NCI-H226 (cell line): ENCODE results near the gene POTEB3.
"Not testable (repeated sequence)": the region's sequence is repeated elsewhere in the genome, so short reads cannot be mapped to it uniquely, and the experiment has no call there.

Source experiments
- DNase-seq: peaks from one replicate; pipeline ENCODE4 v3.0.0-alpha.2; 2015

Gene POTEB3

DNA sequence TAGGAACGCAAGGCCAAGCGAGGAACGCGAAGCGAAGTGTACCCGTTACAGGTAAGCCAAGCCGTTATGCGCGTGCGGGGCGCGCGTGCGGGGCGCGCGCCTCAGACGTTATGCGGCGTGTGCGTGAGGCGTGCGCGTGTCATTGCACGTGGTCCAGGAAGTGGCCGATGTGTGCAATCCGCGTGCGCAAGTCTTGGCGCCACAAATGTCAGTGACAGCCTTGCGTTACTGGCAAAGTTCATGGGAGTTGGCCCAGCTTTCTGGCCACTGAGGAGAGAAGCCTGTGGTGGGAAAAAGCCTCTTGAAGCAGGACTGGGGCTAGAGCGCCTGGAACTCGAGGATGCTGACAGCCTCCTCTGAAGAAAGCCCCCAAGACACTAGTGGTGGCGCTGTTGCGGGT lies at the start of gene POTEB3:
Gene POTEB3, minus strand, starts transcription at position 101 of the 400 bp plus-strand sequence. CDS start 488 bp downstream, outside the sequence.
- DNase-seq = not testable (repeated sequence)

DNA sequence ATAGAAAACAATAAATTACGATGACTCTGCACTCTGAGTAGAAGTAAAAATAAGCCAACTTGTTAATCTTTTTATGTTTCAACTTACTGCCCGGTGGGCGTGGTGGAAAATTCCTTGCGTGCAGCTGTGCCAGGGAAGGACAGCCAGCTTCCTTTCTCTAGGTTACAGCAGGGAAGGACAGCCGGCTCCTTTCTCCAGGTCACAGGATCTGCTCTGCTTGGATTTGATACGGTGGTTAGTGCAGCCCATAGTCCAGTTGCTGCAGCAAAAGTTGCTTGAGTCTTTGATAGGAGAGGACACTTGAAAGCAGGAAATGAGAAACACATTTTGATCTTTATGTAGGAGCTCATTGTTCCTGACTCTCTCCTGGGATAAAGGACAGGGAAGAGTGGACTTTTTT lies 13.4 kb upstream of the POTEB3 start:
- not testable (repeated sequence) for DNase-seq

DNA sequence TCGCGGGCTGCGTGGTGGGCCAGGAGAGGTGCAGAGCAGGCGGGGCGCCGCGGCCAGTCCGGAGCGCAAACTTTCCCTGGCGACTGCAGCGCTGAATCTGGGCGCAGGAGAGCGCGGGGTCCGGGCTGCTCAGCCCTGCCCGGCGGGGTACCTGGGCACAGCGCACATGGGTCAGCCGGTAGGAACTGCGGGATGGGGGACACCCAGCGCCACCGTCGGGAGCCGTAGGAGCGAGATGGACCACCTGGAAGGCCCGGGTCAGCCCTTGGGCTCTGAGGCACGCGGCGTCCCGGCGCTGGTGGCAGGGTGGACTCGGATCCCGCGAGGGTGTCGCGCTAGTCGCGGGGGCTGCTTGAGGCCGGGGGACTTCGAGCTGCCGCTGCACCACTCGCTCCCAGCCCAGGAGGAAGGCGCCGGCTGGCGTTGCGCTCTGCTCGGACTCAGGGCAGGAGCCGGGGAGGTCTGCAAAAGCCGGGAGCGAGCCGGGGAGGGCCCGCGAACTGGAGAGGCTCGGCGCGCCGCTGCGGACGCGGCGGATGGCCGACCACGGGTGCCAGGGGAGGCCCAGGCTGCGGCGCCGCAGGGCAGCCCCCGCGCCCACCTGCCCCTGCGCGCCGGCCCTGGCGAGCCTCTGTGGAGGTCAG lies 11.7 kb upstream of the POTEB3 start:
- peak; percentile 1 for DNase-seq

DNA sequence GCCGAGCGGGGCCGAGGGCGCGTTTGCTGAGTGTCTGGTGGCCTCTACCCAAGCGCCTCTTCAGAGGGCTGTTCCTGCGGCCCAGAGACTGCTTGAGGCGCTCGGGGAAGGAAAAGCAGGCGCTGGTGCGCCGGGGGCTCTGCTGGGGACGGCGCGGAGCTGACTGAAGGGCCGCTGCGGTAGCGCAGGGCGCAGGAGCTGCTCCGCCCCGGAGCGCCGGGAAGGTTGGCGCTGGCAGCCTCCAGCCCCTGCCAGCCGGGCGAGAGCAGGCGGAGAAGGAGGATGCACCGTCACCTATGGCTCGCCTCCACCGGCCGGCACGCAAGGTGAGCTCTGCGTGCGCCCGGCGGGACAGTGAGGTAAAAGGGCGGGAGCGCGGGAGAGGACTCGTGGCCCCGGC lies 11.2 kb upstream of the POTEB3 start:
- not testable (repeated sequence) for DNase-seq

DNA sequence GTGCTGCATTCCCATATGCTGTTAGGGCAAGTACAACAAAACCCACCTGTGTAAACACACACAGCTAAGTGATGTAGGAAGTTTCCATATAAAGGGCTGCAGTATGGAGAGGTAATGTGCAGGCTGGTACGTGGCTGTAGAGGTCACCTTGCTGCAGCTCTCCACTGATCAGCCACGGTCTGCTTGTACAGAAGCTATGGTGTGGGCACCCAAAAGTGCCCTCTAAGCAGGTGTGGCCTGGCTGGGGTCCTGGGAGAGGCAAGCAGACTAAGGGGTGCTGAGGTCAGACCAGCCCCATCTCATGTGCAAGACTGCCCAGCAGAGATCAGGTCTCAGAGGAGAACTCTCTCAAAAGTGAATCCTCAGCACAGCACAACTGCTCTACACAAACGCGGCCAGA lies 32.9 kb downstream of the POTEB3 start:
- not testable (repeated sequence) for DNase-seq

DNA sequence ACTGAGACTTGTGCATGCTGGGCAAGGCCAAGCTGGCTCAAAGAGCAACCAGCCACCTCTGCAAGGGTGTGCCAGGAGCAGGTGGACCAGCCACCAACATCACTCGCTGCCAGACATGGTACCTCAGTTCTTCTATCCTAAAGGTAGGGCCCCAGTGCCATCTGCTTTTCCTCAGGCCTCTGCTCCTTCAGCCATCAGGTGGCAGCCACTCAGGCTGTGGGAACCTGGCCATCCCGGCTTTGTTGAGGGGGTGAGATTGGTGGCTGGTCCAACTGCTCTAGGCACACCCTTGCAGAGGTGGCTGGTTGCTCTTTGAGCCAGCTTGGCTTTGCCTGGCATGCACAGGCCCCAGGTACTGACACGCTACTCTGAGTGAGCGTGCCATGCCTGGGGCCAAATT lies 38.8 kb downstream of the POTEB3 start:
- DNase-seq = not testable (repeated sequence)

DNA sequence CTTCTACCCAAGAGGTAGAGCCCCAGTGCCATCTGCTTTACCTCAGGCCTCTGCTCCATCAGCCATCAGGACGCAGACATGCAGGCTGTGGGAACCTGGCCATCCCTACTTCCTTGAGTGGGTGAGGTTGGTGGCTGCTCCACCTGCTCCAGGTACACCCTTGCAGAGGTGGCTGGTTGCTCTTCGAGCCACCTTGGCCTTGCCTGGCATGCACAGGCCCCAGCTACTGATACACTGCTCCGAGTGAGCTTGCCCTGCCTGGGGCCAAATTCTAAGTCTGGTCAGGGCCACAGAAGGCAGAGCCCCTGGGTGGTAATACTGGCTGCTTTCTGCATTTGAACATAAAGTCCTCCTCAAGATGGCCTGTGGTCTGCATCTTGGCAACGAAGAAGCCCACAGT lies 41.2 kb downstream of the POTEB3 start:
- DNase-seq = not testable (repeated sequence)

DNA sequence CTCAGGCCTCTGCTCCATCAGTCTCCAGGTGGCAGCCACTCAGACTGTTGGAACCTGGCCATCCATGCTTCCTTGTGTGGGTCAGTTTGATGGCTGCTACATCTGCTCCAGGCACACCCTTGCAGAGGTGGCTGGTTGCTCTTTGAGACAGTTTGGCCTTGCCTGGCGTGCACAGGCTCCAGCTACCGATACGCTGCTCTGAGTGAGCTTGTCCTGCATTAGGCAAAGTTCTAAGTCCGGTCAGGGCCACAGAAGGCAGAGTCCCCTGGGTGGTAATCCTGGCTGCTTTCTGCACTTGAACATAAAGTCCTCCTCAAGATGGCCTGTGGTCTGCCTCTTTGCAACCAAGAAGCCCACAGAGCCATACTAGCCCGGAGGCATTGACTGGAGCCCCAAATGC lies 41.8 kb downstream of the POTEB3 start:
- DNase-seq = not testable (repeated sequence)

DNA sequence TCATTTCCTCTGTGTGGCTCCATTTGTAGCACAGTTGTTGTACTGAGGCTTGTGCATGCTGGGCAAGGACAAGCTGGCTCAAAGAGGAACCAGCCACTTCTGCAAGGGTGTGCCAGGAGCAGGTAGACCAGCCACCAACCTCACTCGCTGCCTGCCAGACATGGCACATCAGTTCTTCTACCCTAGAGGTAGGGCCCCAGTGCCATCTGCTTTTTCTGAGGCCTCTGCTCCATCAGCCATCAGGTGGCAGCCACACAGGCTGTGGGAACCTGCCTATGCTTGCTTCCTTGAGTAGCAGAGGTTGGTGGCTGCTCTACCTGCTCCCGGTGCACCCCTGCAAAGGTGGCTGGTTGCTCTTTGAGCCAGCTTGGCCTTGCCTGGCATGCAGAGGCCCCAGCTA lies 42.6 kb downstream of the POTEB3 start:
- not testable (repeated sequence) for DNase-seq

DNA sequence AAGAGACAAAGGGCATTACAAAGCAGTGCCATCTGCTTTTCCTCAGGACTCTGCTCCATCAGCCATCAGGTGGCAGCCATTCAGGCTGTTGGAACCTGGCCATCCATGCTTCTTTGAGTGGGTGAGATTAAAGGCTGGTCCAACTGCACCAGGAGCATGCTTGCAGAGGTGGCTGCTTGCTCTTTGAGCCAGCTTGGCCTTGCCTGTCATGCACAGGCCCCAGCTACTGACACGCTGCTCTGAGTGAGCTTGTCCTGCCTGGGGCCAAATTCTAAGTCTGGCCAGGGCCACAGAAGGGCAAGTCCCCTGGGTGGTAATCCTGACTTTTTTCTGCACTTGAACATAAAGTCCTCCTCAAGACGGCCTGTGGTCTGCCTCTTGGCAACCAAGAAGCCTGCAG lies 43.1 kb downstream of the POTEB3 start:
- not testable (repeated sequence) for DNase-seq

DNA sequence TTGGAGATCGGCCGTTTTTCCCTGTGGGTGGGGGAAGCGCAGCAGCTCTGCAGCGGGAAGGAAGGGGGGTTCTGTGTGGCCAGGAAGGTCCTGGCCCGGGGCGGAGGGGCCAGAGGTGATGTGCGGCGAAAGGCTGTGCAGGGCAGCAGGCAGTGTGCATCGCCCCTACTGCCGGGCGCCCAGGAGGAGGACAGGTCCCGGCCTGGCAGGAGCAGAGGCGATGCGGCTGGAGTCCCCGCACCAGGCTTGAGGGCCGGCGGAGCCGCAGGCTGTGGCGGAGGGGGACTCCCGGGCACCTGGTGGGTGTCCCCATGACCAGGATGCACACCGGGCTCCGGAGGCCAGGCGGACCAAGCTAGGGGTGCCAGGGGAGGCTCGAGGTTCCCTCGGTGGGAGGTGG lies 54.3 kb downstream of the POTEB3 start:
- not testable (repeated sequence) for DNase-seq

DNA sequence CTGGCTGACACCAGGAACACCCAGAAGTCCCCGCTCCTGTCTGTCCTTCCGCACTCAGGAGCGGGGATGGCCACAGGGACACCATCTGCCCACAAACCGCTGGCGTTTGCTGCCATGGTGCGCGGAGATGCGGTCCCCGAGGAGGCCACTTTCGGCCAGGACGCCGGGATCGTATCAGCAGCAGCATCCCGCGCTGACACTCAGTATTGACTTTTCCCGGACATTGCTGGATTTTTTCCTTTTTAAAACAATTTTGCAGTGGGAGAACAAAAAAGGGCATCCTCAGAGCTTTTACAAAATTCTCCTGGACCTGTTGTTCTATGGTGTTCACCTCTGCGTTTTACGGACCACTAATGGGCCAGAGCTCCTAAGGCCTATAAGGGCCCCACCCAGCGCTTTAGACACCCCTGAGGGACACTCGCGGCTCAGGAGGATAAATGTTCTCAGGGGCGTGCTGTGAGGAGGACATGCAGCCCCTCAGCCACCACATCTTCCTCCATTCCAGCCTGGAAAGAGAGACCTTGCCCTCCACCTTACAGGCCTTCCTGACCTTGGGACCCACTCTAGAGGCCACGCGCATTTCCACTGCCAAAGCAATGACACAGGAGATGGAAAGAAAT lies 56.3 kb downstream of the POTEB3 start:
- not testable (repeated sequence) for DNase-seq

DNA sequence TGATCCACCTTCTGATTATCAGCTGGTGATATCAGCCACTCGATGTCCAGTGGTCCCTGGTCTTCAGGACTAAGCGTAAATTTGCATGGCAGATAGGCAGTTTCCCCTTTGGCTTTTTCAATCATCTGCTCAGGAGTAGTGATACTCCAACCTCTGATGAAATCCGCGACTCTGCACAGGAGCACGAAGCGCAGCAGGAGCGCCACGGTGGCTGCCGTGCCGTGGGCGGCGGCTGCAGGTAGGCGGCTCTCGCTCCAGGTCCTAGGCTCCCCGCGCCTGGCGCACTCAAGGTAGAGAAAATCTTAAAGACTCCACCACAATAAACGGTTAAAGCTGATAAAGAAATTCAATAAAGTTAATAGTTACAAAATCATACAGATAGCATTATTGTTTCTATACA lies 66.6 kb downstream of the POTEB3 start:
- DNase-seq = not testable (repeated sequence)

DNA sequence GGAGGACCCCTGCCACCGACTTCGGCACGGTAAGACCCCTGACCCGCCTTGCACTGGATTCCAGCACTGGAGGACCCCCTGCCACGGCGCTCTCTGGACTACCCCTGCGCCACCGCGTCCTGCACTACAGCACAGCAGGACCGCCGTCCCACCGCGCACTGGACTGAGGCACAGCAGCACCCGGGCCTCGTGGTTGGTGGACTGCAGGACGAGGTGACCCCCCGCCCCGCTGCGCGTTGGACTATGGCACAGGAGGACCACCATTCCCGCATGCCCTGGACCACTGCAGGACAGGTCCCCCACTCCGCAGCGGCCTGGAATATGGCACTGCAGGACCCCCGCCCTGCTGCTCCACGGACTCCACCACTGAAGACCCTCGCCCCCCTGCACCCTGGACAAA lies 71.1 kb downstream of the POTEB3 start:
- DNase-seq = not testable (repeated sequence)

DNA sequence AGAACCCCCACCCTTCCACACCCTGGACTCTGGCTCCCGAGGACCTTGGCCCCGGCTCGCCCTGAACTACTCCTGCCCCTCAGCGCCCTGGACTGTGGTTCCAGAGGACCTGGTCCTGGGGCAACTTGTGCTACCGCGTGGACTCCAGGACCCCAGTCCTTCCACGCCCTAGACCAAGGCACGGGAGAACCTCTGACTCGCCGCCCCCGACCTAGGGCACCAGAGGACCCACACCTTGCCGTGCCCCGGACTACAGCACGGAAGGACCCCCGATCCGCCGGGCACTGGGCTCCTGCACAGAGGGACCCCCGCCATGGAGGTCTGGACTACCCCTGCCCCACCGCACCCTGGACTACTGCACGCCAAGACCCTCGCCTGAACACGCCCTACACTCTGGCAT lies 71.7 kb downstream of the POTEB3 start:
- DNase-seq = not testable (repeated sequence)
